ENCODE results near the gene SH3TC1.

DNA sequence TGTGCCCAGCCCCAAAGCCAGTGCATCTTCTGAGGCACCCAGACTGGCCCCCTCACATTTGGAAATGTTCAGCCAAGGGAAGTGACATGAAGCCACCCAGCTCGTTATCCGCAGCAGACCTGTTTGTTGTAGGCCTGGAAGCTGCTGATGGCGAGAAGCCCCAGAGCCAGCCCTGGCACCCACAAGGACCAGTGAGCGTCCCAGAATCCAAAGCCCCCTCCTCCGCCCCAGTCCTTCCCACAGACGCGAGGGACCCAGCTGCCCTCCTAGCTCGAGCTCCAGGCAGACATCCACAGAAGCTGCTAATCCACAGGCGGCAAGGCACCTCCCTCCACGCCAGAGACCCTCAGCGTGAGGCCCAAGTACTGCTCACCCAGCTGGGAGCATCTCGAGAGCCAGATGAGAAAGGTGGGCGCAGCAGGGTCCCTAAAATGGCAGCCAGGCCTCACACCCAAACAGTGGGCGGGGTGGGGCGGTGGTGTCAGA, 47.9 kb upstream of the SH3TC1 start:
- TF ChIP-seq, protein P1, sequence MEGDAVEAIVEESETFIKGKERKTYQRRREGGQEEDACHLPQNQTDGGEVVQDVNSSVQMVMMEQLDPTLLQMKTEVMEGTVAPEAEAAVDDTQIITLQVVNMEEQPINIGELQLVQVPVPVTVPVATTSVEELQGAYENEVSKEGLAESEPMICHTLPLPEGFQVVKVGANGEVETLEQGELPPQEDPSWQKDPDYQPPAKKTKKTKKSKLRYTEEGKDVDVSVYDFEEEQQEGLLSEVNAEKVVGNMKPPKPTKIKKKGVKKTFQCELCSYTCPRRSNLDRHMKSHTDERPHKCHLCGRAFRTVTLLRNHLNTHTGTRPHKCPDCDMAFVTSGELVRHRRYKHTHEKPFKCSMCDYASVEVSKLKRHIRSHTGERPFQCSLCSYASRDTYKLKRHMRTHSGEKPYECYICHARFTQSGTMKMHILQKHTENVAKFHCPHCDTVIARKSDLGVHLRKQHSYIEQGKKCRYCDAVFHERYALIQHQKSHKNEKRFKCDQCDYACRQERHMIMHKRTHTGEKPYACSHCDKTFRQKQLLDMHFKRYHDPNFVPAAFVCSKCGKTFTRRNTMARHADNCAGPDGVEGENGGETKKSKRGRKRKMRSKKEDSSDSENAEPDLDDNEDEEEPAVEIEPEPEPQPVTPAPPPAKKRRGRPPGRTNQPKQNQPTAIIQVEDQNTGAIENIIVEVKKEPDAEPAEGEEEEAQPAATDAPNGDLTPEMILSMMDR (IDR thresholded peaks at IDR 0.05; ENCODE audit: low read depth, low read length, poor library complexity, severe bottlenecking), result no peak
- no peak for TF ChIP-seq EZH2phosphoT487 (IDR thresholded peaks at IDR 0.05; ENCODE audit: borderline replicate concordance, low read length)
